A204.1 (cell line): ENCODE measurements around the gene DELE1.

Experiments
- FAIRE-seq: peaks from 2 replicates; lab custom pipeline; 2012; peaks lifted over from hg19 to GRCh38; lab: Jason Lieb, UNC

The DELE1 gene

DNA sequence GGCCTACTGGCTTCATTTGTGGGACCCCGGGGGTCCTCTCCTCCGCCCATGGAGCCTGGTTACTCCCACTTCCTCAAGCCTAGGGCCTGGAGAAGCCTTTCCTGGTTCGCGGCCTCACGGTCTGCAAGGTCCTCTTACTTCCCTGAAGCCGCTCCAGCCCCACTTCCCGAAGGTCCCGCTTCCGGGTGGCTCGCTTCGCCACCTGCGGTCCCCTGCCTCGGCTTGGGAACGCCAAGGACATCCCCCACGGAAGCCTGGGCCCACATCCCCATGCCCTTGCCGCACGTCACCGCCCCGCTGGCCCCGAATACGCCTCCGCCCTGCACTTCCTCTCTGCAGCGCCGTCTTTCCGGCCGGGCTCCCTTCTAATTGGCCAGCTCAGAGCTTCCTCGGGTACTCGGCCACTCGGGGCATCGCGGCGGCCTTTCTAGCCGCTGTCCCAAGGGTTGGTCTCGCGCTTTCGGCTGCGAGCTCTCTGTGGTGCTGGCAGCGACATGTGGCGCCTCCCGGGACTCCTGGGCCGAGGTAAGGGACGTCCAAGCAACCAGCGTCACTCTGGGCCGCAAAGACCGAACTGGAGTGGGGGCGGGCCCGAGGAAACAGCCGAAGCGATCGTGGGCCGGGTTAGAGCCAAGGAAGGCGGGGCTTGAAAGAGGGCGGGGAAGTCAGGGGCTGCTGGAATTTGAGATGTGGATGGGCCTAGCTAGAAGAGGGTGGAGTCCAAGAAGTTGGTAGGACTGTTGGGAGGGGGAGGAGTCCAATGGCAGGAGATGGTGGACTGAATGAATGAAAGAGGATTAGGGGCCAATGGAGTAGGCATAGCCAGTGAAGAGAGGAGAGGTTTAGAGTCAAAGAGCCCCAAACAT lies at the start of gene DELE1:
DELE1 (plus strand) TSS at position 424 of the 866 bp plus-strand sequence; CDS start at position 495, 71 bp downstream.
- peak; percentile 96 for FAIRE-seq

DNA sequence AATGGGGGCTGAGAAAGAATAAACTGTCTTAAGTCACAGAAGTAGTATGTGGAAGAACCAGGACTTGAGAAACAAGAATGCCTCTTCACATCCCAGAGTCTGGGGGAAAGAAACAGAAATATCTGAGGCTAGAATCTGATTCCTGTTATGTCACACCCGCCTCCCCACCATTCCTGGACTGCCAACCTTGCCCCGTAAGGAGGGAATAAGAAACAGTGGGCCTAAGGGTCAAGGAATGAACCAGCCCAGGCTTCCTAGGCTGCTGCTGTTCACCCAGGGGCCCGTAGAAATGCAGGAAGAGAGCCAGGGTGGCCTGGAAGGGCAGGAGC lies 49.8 kb upstream of the DELE1 start:
- no peak for FAIRE-seq

- FAIRE-seq: no peak
Measured at GRCh38 chr5:141874262-141874964, 49.3 kb upstream of the DELE1 start.

GRCh38 chr5:141875022-141875740 lies 48.5 kb upstream of the DELE1 start:
- no peak for FAIRE-seq

- FAIRE-seq: no peak
Measured at GRCh38 chr5:141875795-141876627, 47.7 kb upstream of the DELE1 start.

GRCh38 chr5:141876628-141877355 lies 46.9 kb upstream of the DELE1 start:
- no peak for FAIRE-seq

- FAIRE-seq: no peak
Measured at GRCh38 chr5:141877356-141878185, 46.1 kb upstream of the DELE1 start.

DNA sequence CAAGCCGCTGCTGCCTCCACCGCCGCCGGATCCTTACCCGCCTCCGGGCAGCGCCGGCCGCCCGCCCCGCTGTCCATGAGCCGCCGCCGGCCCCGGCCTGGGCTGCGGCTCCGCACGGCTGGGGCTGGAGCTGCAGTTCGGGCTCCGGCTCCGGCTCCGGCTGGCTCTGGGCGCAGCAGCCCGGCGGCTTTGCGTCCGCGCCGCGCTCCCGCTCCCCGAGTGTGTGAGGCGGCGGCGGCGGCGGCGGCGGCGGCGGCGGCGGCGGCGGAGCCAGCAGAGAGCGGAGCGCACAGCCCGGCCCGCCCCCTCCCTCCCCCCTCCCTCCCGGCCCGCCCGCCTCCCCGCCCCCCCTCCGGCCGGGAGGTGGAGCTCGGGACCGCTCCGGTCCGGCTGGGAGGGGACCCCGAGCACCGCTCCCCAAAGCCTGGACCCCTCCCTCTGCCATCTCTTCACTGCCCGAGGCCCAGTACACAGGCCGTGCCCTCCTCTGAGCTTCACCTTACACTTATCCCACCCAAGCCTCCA lies 45.4 kb upstream of the DELE1 start, which contains the start of gene PCDH1:
PCDH1 (minus strand) TSS at position 225 of the 525 bp plus-strand sequence; CDS start at position 77, 148 bp downstream.
- no peak for FAIRE-seq

DNA sequence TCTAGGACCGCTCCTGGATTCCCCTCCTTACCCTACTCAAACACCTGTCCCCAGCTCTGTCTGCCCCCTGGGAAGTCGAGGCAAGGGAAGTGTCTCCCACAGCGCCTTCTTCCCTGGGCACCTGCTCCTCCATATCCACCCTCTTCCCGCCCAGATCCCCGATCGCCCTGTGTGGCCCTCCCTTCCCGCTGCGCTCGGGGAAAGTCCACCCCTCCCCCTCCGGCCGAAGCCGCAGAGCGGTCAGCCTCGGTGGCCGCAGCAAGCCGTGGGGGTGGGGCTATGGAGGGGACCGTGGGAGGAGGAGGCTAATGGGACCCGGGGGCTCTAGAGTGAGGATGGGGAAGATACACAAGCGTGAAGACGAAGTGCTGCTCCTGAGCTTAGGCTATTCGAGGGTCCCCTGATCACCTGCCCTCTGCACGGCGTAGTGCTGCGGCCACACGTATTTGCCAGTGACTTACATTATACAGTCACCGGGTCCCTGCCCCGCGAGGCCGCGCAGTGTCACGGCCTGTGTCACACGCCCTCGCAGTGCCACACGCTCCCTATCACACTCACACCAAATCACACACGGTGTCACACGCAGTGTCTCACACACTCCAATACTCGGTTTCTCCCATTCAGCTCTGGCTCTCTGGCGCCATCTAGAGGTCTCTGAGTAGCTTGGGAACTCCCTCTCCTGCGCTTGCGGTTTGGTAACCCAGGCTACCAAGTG lies 44.8 kb upstream of the DELE1 start:
- FAIRE-seq: no peak

DNA sequence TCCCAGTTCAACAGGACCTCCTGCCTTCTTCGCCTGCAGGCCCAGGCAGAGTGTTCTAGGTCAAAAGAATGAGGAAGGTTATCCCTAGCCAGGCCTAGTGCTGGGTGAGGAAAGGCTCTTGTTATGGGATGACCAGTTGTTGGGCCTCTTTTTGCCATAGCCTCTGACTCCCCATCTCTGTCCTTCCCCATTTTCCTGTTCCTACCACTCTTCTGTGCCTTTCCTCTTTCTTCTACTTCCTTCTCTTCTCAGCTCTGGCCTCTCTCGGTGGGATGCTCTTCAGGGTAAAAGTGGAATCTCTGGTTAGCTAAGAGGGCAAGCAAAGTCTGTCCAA lies 44.3 kb upstream of the DELE1 start:
- no peak for FAIRE-seq

- no peak for FAIRE-seq
Measured at GRCh38 chr5:141879941-141880738, 43.5 kb upstream of the DELE1 start.

- FAIRE-seq: no peak
Measured at GRCh38 chr5:141880961-141881801, 42.5 kb upstream of the DELE1 start.

DNA sequence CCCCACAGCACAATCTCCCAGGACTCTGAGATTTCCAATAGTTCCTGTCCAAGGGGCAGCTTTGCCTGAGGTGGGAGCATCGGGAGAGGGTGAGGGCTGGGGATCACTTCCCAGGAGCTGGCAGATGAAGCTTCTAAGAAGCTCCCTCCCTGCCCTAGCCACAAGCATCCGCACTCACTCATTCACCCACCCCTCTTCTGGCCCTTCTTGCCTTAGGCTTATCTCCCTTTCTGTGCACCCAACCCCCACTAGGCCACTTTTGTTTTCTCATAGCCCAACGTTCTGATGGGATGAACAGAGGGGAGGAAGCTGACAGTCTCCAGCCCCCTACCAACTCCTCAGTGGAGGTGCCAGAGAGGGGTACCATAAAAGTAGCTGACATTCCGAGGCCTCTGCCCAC lies 41.8 kb upstream of the DELE1 start:
- no peak for FAIRE-seq

DNA sequence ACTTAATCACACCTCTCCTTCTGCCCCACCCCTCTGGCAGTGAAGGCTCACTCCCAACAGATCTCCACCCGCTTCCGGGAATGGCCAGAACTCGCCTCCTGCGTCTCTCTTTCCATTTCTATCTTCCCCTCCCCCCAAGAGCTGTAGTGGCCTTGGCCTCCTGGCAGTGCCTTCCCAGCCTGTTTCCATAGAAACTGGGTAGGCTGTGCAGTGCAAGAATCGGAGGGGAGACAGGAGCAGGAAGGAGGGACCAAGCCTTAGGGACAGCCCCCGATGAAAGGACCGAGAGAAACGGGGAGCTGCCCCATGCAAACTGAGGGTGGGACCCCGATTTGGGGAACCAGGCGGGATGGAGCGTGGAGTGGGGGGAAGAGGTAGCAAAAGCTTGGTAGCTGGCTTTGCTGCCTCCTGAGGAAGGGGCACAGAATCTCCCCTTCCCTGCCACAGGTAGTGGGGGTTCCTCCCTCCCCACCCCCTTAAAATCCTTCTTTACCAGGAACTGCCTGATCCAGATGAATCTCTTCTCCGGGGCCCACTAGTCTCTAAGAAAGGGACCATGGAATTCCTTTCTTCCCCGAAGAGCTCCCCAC lies 41.0 kb upstream of the DELE1 start:
- FAIRE-seq: no peak

GRCh38 chr5:141883184-141883891 lies 40.3 kb upstream of the DELE1 start:
- FAIRE-seq: no peak

DNA sequence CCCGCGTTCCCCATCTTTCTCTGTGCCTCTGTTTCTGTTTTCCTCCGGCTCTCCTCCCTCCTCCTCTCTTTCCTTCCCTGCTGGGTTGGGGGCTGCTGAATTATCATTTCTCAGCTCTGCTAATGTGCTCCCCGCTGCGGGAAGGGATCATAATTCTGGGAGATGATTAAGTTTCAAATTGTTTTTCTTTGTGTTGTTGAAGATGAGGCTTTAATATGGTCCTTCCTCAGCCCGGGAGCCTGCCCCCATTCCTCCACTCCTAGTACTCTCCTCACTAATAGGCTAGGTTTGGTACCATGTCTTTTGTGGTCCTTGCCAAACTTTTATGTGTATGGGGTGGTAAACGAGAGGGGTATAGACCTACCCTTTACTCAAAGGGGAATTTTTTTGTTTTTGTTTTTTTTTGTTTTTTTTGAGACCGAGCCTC lies 39.8 kb upstream of the DELE1 start:
- no peak for FAIRE-seq
